Endothelial cell of umbilical vein (primary cell): ENCODE data around the gene CTBP2. TPM values are rescaled to one million over a fixed set of nuclear protein-coding genes. Genes with fewer than 3 reads are reported as not detected.

Experiments
- BruUV-seq: library from RNA; stranded (reverse); fragments of 400-500 nt; replicated peaks from 2 replicates; lab custom pipeline; 2021; lab: Mats Ljungman, UMichigan
- CTCF ChIA-PET: fragments of 300-600, 350-600 bp; sonication (Branson Sonifier 250); formaldehyde crosslinking; loops from one replicate; lab custom pipeline; 2021; ENCODE audit warnings: antibody characterized with exemption, inconsistent platforms; lab: Charles Lee
- POLR2A ChIA-PET: fragments of 300-600, 350-600 bp; sonication (Branson Sonifier 250); formaldehyde crosslinking; loops from one replicate; lab custom pipeline; 2021; ENCODE audit warnings: antibody characterized with exemption, inconsistent platforms; lab: Charles Lee
- DNase-seq: peaks from one replicate; pipeline ENCODE4 v3.0.0-alpha.2; 2011; ENCODE audit warnings: low read depth, low spot score
- FAIRE-seq: peaks from 2 replicates; lab custom pipeline; 2011; peaks lifted over from hg19 to GRCh38; lab: Jason Lieb, UNC
- H2AFZ ChIP-seq: 2 replicates; pipeline ENCODE4 v1.6.0; 2012; ENCODE audit warnings: low read depth, low read length, control low read depth, inconsistent platforms
- H3K27ac ChIP-seq: 2 replicates; pipeline ENCODE4 v1.5.1; 2011; ENCODE audit warnings: low read depth, mild to moderate bottlenecking, control low read depth, low read length, moderate library complexity; ENCODE audit not compliant: insufficient read depth
- H3K27me3 ChIP-seq, 2 experiments: 2 replicates each; pipeline versions ENCODE4 v1.6.0 to v1.6.1; 2011; ENCODE audit warnings: low read length in 2 of 2, mixed read lengths in 1 of 2; ENCODE audit not compliant: control insufficient read depth in 2 of 2, insufficient read depth in 2 of 2
- H3K36me3 ChIP-seq, 2 experiments: 2 replicates in 1 of 2; 3 replicates in 1 of 2; pipeline ENCODE4 v1.5.1; 2011; ENCODE audit warnings: low read length in 2 of 2, mild to moderate bottlenecking in 1 of 2, moderate library complexity in 1 of 2; ENCODE audit not compliant: control insufficient read depth in 2 of 2, insufficient read depth in 2 of 2; ENCODE audit errors: extremely low read depth in 1 of 2
- H3K4me1 ChIP-seq: 3 replicates; pipeline ENCODE4 v1.5.1; 2011; ENCODE audit warnings: mild to moderate bottlenecking, low read length; ENCODE audit not compliant: control insufficient read depth, insufficient read depth; ENCODE audit errors: extremely low read depth
- H3K4me2 ChIP-seq: 2 replicates; pipeline ENCODE4 v1.6.1; 2011; ENCODE audit warnings: low read length, control low read depth, mixed read lengths; ENCODE audit not compliant: insufficient read depth
- H3K4me3 ChIP-seq, 3 experiments: fragments of 200-600 bp in 1 of 3; sonication (generic), shearing (Covaris generic) in 1 of 3; replicated peaks in 1 of 3; 2 replicates each; pipeline ENCODE4 v1.5.1; 2011 to 2016; ENCODE audit warnings: control low read depth in 3 of 3, low read length in 3 of 3, mild to moderate bottlenecking in 2 of 3, inconsistent platforms in 1 of 3, low read depth in 1 of 3, moderate library complexity in 1 of 3; ENCODE audit not compliant: insufficient read depth in 1 of 3
- H3K79me2 ChIP-seq: 2 replicates; pipeline ENCODE4 v1.6.0; 2012; ENCODE audit warnings: low read length, inconsistent platforms; ENCODE audit not compliant: control insufficient read depth, insufficient read depth
- H3K9ac ChIP-seq: replicated peaks from 2 replicates; pipeline ENCODE3; 2011; ENCODE audit warnings: low read length, control low read depth; ENCODE audit not compliant: insufficient read depth; ENCODE audit errors: extremely low read depth
- H3K9me1 ChIP-seq: replicated peaks from 3 replicates; pipeline ENCODE4 v1.6.0; 2011; ENCODE audit warnings: mild to moderate bottlenecking, low read length; ENCODE audit not compliant: control insufficient read depth, insufficient read depth; ENCODE audit errors: extremely low read depth
- H3K9me3 ChIP-seq: replicated peaks from 2 replicates; pipeline ENCODE4 v1.5.1; 2012; ENCODE audit warnings: low read length, inconsistent platforms; ENCODE audit not compliant: control insufficient read depth, insufficient read depth
- H4K20me1 ChIP-seq: replicated peaks from 2 replicates; pipeline ENCODE3; 2011; ENCODE audit warnings: mild to moderate bottlenecking, low read length; ENCODE audit not compliant: control insufficient read depth, insufficient read depth; ENCODE audit errors: extremely low read depth
- CTCF ChIP-seq, 2 donors: IDR thresholded peaks; 1 replicate in 1 of 2; 2 replicates in 1 of 2; pipeline ENCODE4 v1.5.1; 2011; ENCODE audit warnings: low read length in 2 of 2, mild to moderate bottlenecking in 2 of 2, moderate library complexity in 2 of 2, control low read depth in 1 of 2, inconsistent platforms in 1 of 2, low read depth in 1 of 2; ENCODE audit not compliant: insufficient read depth in 1 of 2; ENCODE audit errors: extremely low read depth in 1 of 2
- EZH2 ChIP-seq: IDR thresholded peaks from 2 replicates; pipeline ENCODE4 v1.6.1; 2012; ENCODE audit warnings: borderline replicate concordance, low read depth, mild to moderate bottlenecking, moderate library complexity, low read length, inconsistent platforms; ENCODE audit not compliant: severe bottlenecking
- FOS ChIP-seq: IDR thresholded peaks from 2 replicates; pipeline ENCODE4 v1.6.1; 2011; ENCODE audit warnings: mild to moderate bottlenecking, low read length, moderate library complexity, borderline replicate concordance; ENCODE audit not compliant: insufficient read depth
- GATA2 ChIP-seq: IDR thresholded peaks from 2 replicates; pipeline ENCODE4 v1.7.0; 2011; ENCODE audit warnings: low read depth, mild to moderate bottlenecking, moderate library complexity, mixed read lengths, low read length; ENCODE audit not compliant: insufficient read length, insufficient read depth
- JUN ChIP-seq: IDR thresholded peaks from 2 replicates; pipeline ENCODE4 v1.6.1; 2011; ENCODE audit warnings: borderline replicate concordance, low read depth; ENCODE audit not compliant: insufficient read length, insufficient read depth
- MAX ChIP-seq: IDR thresholded peaks from 2 replicates; pipeline ENCODE4 v1.6.1; 2011; ENCODE audit not compliant: insufficient read depth, insufficient read length
- MYC ChIP-seq: IDR thresholded peaks from one replicate; pipeline ENCODE4 v1.6.1; 2011; ENCODE audit warnings: mild to moderate bottlenecking, low read depth, low read length
- POLR2A ChIP-seq: IDR thresholded peaks from 2 replicates; pipeline ENCODE4 v1.6.1; 2012; ENCODE audit warnings: low read depth, mild to moderate bottlenecking, control low read depth, low read length
- POLR2AphosphoS5 ChIP-seq: IDR thresholded peaks from 2 replicates; pipeline ENCODE4 v1.6.1; 2012; ENCODE audit warnings: low read depth, mild to moderate bottlenecking, control low read depth, low read length, moderate library complexity; ENCODE audit not compliant: insufficient read depth
- dilution Hi-C: fragments of 300-500 bp; cut with MboI; formaldehyde crosslinking; loops from one replicate; pipeline ENCODE4 v1.15.0; 2019; ENCODE audit warnings: low sequenced_read_pairs; ENCODE audit not compliant: extremely low pct_ligation_motif_present
- intact Hi-C: fragments of 100-400 bp; cut with micrococcal nuclease; formaldehyde crosslinking; loops from one replicate; pipeline ENCODE4 v1.10.0; 2022
- polyA plus RNA-seq, 4 experiments: library from polyadenylated mRNA; depleted of rRNA in 3 of 4; stranded (reverse) in 3 of 4; unstranded in 1 of 4; fragments of >200 nt; gene quantifications; 2 replicates each; pipeline versions ENCODE4 v1.2.1 to v1.2.3, GENCODE V29; 2011 to 2012; ENCODE audit warnings: missing spikeins in 1 of 4
- total RNA-seq: library from RNA; stranded (reverse); gene quantifications from 2 replicates; pipeline ENCODE4 v1.2.3, GENCODE V29; 2021

Gene CTBP2
- total and polyA plus RNA-seq, 2 donors (not counting 3 experiments of a cell fraction or from before 2014, with no cell fraction given) = 118 to 128 TPM

- no peak overlapping the region for H3K27ac ChIP-seq
- no TSS peak for BruUV-seq
- CTCF ChIA-PET = interaction anchor here (1.5 kb wide), 1 partner anchor 15 kb away, joined by 4 read pairs; no protein-coding TSS in a partner anchor
Measured at GRCh38 chr10:124942317-124943169, 217.8 kb downstream of the CTBP2 start.

More at GRCh38 chr10:124942317-124943169, 217.8 kb downstream of the CTBP2 start:
- Histone ChIP-seq H3K36me3 (peaks cover 0 to 2% of the 10 kb centered on the region in 2 experiments), H4K20me1 (peaks cover 10% of the 10 kb centered on the region), H3K9ac (no peak overlapping the region), H2AFZ (no peak overlapping the region), H3K79me2 (peaks cover 90% of the 10 kb centered on the region), H3K4me2 (no peak overlapping the region), H3K27me3 (no peaks in the 10 kb centered on the region), H3K4me1 (no peaks in the 10 kb centered on the region), H3K9me3 (no peaks in the 10 kb centered on the region), H3K4me3 (no peak overlapping the region), H3K9me1 (no peaks in the 10 kb centered on the region)
- TF ChIP-seq JUN = no peak
- TF ChIP-seq POLR2A = no peak
- no peak for TF ChIP-seq MAX
- no peak for TF ChIP-seq GATA2
- no peak for TF ChIP-seq POLR2AphosphoS5
- no peak for TF ChIP-seq FOS
- TF ChIP-seq CTCF (IDR thresholded peaks at IDR 0.05; ENCODE audit: extremely low read depth in 1 of 2, insufficient read depth in 1 of 2, low read depth in 1 of 2, low read length in 2 of 2) = no peak
- TF ChIP-seq MYC = no peak
- TF ChIP-seq EZH2 = no peak
- DNase-seq (no peak), FAIRE-seq (no peak)
- intact Hi-C loops (no loop called here), dilution Hi-C loops (no loop called here)
- POLR2A ChIA-PET = no interaction called here
